Measurements from ENCODE around the gene SLC7A7. TPM values are rescaled to one million over a fixed set of nuclear protein-coding genes. Genes with fewer than 3 reads are reported as not detected.
"Not testable (repeated sequence)": the region's sequence is repeated elsewhere in the genome, so short reads cannot be mapped to it uniquely, and the experiment has no call there.

Gene SLC7A7
- total RNA-seq, 1 donor = 2.5 TPM

- peak; percentile 74 for DNase-seq (ENCODE audit: low read depth)
- no peak for TF ChIP-seq CTCF (IDR thresholded peaks at IDR 0.05; ENCODE audit: insufficient read depth, low read length)
- peak overlapping the region; percentile 88 for H3K4me3 ChIP-seq (ENCODE audit: low read depth, low read length)
These were observed 22.7 kb upstream of the SLC7A7 start for GRCh38 chr14:22837750-22838538.

DNA sequence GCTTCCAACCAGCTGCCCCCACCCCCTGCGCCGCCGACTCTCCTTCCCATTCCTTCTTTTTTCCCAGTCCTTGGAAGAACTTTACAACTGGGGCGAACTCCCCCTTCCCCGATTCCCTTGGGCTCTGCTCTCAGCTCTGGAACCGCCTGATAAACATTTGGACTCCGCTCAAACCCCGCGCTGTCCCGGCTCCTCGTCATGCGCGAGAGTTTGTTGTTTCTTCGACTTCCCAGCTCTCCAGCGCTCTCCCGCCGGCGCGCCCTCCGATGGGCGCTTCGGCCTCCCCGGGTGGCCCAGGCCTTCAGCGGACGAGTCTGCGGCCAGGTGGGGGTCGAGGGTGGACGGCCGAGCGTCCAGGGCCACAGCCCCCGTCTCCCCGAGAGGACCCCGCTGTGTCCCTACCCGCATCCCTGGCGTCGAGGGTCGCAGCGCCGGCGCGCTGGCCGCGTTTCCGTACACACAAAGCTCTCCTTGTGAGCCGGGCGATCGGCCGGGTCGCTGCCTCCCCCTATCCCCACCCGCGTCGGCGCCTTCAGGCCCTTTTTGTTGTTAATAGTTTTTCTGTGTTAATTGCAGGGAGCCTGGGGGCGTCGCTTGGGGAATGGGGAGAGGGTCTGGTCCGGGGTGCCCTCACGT is 22.0 kb upstream of the SLC7A7 start:
- H3K4me3 ChIP-seq (ENCODE audit: low read depth, low read length) = peak overlapping the region; percentile 88
- TF ChIP-seq CTCF (IDR thresholded peaks at IDR 0.05; ENCODE audit: insufficient read depth, low read length) = no peak
- DNase-seq (ENCODE audit: low read depth) = peak; percentile 68

GRCh38 chr14:22836301-22837113 is 21.3 kb upstream of the SLC7A7 start, which contains the start of gene MMP14:
TSS of gene MMP14 (plus strand) at chr14:22836585. CDS start at chr14:22836818, 233 bp downstream.
- peak; percentile 91 for DNase-seq (ENCODE audit: low read depth)
- H3K4me3 ChIP-seq (ENCODE audit: low read depth, low read length) = peak within 1 kb of the TSS; percentile 88
- TF ChIP-seq CTCF (IDR thresholded peaks at IDR 0.05; ENCODE audit: insufficient read depth, low read length) = peak; percentile 63

DNA sequence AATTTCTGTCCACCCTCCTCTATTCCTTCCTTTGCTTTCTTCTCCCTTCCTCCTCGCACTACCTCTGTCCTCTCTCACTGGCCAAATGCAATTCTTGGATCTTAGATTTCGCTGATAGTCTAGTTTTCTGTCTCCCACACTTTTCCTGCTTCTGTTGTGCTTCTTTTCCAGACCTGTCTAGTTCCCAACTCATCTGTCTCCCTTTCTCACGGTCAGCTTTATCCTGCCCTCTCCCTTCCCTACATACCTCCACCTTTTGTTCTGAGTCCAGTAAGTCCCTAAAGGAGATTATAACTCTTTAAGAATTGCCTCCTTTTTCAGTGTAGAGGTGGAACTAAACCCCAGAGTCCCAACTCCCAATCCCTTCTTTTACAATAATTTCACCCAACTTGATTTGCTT is 20.3 kb upstream of the SLC7A7 start:
- DNase-seq (ENCODE audit: low read depth) = no peak
- TF ChIP-seq CTCF (IDR thresholded peaks at IDR 0.05; ENCODE audit: insufficient read depth, low read length) = no peak
- no peak overlapping the region for H3K4me3 ChIP-seq (ENCODE audit: low read depth, low read length)

DNA sequence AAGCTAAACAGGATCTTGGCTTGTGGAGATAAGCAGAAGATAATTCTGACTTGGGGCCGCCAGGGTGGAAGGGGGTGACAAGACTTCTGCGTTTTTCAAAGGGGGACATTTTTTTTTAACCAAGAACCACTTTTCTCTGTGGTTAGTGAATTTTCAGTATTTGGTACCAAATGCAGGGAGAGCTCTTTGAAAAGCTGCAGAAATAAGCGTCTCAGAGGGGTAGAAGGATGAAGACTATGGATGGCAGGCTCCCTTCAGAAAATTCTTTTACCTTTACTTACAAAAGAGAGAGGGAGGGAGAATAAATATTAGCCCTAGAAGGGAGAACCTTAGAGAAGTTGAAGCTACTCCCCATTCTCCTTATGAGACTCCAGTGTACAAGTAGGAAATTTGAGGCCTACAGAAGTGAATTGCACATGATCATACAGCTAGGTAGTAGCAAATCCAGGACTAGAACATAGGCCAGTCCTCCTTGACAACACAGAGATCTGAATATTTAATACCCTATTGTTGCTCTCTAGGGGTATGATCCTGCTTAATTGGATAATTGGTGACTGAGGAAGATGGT is 15.3 kb upstream of the SLC7A7 start:
- H3K4me3 ChIP-seq (ENCODE audit: low read depth, low read length) = peak overlapping the region; percentile 92
- no peak for DNase-seq (ENCODE audit: low read depth)
- TF ChIP-seq CTCF (IDR thresholded peaks at IDR 0.05; ENCODE audit: insufficient read depth, low read length) = no peak

DNA sequence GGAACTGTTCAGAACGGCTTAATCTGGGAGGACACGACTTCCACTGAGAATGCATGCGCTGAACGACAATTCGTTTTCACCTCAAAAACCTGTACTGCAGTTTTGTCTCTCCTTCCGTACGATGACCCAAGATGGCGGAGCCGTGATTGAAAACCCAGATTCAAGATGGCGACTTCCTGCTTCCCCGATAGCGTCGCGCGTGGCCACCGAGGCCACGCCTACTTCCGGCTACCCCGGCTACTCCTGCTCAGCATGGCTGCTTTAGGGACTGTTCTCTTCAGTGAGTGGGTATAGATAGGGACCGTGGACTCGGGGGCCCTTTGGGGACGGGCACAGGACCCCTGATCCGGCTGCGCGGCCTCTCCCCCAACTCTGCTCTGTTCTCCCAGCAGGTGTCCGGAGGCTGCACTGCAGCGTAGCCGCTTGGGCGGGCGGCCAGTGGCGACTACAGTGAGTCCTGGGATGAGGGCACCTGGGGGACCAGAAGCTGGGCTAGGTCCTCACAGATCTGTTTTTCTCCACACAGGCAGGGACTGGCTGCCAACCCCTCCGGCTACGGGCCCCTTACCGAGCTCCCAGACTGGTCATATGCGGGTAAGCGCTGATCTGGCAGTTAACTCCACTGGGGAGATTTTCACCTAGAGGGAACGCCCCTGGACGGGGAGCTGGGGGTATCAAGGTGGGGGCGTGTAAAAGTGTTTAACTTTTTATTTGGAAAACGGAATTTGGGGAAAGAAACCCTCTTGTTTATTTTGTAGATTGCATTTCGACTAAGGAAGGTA is 14.6 kb upstream of the SLC7A7 start, which contains the start of gene MRPL52:
Gene MRPL52, plus strand, starts transcription at position 227 of the 782 bp plus-strand sequence. Its CDS starts 26 bp downstream, at position 253.
- no peak for TF ChIP-seq CTCF (IDR thresholded peaks at IDR 0.05; ENCODE audit: insufficient read depth, low read length)
- H3K4me3 ChIP-seq (ENCODE audit: low read depth, low read length) = peak within 1 kb of the TSS; percentile 92

DNA sequence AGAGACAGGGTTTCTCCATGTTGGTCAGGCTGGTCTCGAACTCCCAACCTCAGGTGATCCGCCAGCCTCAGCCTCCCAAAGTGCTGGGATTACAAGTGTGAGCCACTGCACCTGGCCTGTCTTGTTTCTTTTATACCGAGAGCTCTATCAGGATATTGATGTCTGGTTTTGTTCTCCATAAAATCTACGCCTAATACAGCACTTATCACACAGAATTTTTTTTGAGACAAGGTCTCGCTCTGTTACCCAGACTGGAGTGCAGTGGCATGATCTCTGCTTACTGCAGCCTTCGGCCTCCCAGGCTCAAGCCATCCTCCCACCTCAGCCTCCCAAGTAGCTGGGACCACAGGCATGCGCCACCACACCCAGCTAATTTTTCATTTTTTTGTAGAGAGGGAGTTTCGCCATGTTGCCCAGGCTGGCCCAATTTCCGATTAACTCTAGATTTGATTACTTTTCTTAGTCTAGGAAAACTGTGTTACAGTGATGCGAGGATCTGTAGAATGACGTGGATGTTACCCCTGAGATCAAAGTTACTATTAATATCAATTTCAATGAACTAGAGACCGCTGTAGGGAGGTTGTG is 13.9 kb upstream of the SLC7A7 start:
- peak overlapping the region; percentile 92 for H3K4me3 ChIP-seq (ENCODE audit: low read depth, low read length)
- not testable (repeated sequence) for DNase-seq (ENCODE audit: low read depth)

More for the DNA sequence above, 14.6 kb upstream of the SLC7A7 start, which contains the start of gene MRPL52:
- DNase-seq (ENCODE audit: low read depth) = peak; percentile 84

Measured in fibroblast of the aortic adventitia (primary cell).